HL-60 (cell line): ENCODE results near the gene GABBR2.

ENCODE experiments used
- DNase-seq, 2 experiments: peaks; one replicate each; pipeline ENCODE4 v3.0.0-alpha.2; 2010 to 2020; ENCODE audit warnings: low read depth in 1 of 2, low spot score in 1 of 2
- H3K27ac ChIP-seq: fragments of 250-450 bp; sonication (Bioruptor Pico); replicated peaks from 2 replicates; pipeline ENCODE4 v1.5.1; 2020; ENCODE audit warnings: mild to moderate bottlenecking, moderate library complexity
- H3K27me3 ChIP-seq: fragments of 250-450 bp; sonication (Bioruptor Pico); 2 replicates; pipeline ENCODE4 v1.5.1; 2021; ENCODE audit warnings: mild to moderate bottlenecking, moderate library complexity; ENCODE audit not compliant: insufficient read depth, poor library complexity, severe bottlenecking
- H3K4me3 ChIP-seq: replicated peaks from 2 replicates; pipeline ENCODE4 v1.5.1; 2011; ENCODE audit warnings: mild to moderate bottlenecking, control low read depth, low read length; ENCODE audit not compliant: insufficient read depth
- GABPA ChIP-seq: IDR thresholded peaks from 2 replicates; pipeline ENCODE4 v1.6.1; 2012; ENCODE audit warnings: low read depth
- POLR2AphosphoS5 ChIP-seq: IDR thresholded peaks from 2 replicates; pipeline ENCODE4 v1.6.1; 2012; ENCODE audit warnings: low read depth
- SPI1 ChIP-seq: IDR thresholded peaks from 2 replicates; pipeline ENCODE4 v1.6.1; 2012; ENCODE audit warnings: low read depth, mild to moderate bottlenecking, borderline replicate concordance
- TF ChIP-seq, protein P1 (sequence below): IDR thresholded peaks from one replicate; pipeline ENCODE4 v1.5.1; 2011; ENCODE audit warnings: low read length, control low read depth, inconsistent platforms; ENCODE audit not compliant: insufficient read depth
- TF ChIP-seq, protein P2 (sequence below): IDR thresholded peaks from 2 replicates; pipeline ENCODE4 v1.6.1; 2012; ENCODE audit warnings: low read depth; ENCODE audit not compliant: insufficient replicate concordance

Gene GABBR2

DNA sequence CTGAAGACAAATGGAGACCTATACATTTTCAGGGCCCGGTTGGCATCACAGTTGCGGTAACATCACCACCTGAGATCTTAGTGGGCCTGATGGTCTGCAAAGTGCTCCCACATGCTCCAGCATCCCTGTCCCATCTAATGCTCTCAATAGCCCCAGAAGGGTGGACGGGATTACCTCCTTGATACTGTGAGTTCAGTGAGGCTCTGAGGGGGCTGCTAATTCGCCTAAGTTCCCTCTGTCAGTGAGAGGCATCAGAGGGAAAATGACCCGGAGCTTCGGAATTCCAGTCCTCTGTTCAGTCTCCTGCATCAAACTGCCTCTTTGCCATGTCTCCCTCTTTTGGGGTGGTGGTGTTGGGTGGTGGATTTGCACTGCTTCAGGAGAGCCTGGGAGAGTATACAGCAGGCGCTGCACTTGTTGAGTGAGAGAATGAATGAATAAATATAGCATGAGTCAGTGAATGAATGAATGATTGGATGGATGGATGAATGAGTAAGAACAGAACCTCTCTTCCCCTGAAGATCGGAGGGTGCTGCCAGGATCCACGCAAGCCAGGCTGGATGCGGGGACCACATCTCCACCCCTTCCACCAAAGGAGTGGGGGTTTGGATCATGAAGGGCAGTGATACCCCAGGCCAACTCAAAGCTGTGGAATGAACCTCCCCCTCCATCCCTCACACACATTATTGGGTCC is 141.0 kb downstream of the GABBR2 start:
- no peak overlapping the region for H3K4me3 ChIP-seq
- H3K27me3 ChIP-seq: peaks cover 3% of the 10 kb centered on the region
- DNase-seq: no peak
- TF ChIP-seq, protein P1, sequence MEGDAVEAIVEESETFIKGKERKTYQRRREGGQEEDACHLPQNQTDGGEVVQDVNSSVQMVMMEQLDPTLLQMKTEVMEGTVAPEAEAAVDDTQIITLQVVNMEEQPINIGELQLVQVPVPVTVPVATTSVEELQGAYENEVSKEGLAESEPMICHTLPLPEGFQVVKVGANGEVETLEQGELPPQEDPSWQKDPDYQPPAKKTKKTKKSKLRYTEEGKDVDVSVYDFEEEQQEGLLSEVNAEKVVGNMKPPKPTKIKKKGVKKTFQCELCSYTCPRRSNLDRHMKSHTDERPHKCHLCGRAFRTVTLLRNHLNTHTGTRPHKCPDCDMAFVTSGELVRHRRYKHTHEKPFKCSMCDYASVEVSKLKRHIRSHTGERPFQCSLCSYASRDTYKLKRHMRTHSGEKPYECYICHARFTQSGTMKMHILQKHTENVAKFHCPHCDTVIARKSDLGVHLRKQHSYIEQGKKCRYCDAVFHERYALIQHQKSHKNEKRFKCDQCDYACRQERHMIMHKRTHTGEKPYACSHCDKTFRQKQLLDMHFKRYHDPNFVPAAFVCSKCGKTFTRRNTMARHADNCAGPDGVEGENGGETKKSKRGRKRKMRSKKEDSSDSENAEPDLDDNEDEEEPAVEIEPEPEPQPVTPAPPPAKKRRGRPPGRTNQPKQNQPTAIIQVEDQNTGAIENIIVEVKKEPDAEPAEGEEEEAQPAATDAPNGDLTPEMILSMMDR: no peak
- TF ChIP-seq, protein P2, sequence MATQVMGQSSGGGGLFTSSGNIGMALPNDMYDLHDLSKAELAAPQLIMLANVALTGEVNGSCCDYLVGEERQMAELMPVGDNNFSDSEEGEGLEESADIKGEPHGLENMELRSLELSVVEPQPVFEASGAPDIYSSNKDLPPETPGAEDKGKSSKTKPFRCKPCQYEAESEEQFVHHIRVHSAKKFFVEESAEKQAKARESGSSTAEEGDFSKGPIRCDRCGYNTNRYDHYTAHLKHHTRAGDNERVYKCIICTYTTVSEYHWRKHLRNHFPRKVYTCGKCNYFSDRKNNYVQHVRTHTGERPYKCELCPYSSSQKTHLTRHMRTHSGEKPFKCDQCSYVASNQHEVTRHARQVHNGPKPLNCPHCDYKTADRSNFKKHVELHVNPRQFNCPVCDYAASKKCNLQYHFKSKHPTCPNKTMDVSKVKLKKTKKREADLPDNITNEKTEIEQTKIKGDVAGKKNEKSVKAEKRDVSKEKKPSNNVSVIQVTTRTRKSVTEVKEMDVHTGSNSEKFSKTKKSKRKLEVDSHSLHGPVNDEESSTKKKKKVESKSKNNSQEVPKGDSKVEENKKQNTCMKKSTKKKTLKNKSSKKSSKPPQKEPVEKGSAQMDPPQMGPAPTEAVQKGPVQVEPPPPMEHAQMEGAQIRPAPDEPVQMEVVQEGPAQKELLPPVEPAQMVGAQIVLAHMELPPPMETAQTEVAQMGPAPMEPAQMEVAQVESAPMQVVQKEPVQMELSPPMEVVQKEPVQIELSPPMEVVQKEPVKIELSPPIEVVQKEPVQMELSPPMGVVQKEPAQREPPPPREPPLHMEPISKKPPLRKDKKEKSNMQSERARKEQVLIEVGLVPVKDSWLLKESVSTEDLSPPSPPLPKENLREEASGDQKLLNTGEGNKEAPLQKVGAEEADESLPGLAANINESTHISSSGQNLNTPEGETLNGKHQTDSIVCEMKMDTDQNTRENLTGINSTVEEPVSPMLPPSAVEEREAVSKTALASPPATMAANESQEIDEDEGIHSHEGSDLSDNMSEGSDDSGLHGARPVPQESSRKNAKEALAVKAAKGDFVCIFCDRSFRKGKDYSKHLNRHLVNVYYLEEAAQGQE: no peak
- TF ChIP-seq SPI1: no peak
- TF ChIP-seq GABPA: no peak
- no peak for TF ChIP-seq POLR2AphosphoS5
- no peak overlapping the region for H3K27ac ChIP-seq

- H3K27ac ChIP-seq: no peak overlapping the region
- DNase-seq: no peak
- H3K4me3 ChIP-seq: no peak overlapping the region
- no peaks in the 10 kb centered on the region for H3K27me3 ChIP-seq
- TF ChIP-seq, protein P2: no peak
These were observed 143.3 kb downstream of the GABBR2 start for GRCh38 chr9:98565152-98566135.

DNA sequence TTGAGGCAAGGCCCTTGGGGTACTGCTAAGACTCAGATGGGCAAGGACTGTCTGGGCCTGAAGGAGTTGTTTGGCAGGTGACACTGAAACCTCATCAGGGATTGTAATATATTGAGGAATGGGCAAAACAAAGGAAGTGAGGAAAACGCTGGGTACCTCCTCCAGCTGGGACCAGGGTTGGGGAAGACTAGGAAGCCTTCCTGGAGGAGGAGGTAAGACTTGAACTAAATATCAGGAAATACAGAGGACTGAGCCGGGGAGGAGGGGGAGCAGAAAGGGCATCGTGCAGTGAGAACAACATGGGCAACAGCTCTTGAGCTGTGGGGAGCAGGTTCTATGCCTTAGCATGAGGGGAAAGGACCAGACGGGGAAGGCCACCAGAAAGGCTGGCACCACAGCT is 144.0 kb downstream of the GABBR2 start:
- Histone ChIP-seq H3K27me3 (no peaks in the 10 kb centered on the region), H3K4me3 (no peak overlapping the region)
- no peak for DNase-seq

More for the DNA sequence above, 144.0 kb downstream of the GABBR2 start:
- H3K27ac ChIP-seq: no peak overlapping the region
- TF ChIP-seq, protein P2: no peak
- TF ChIP-seq GABPA (no peak), SPI1 (no peak), POLR2AphosphoS5 (no peak)
- TF ChIP-seq, protein P1: no peak
